MG63 (cell line): ENCODE data around the gene LDLRAD3. TPM values are rescaled to one million over a fixed set of nuclear protein-coding genes. Genes with fewer than 3 reads are reported as not detected.

Source experiments
- DNase-seq: peaks from one replicate; pipeline ENCODE4 v3.0.0-alpha.2; 2020
- H3K27me3 ChIP-seq: fragments of 250-450 bp; sonication (Bioruptor Pico); 2 replicates; pipeline ENCODE4 v1.5.1; 2020; ENCODE audit warnings: mild to moderate bottlenecking, moderate library complexity
- H3K36me3 ChIP-seq: fragments of 250-450 bp; sonication (Bioruptor Pico); 2 replicates; pipeline ENCODE4 v1.5.1; 2020; ENCODE audit warnings: mild to moderate bottlenecking, moderate library complexity
- H3K4me3 ChIP-seq: fragments of 250-450 bp; sonication (Bioruptor Pico); 2 replicates; pipeline ENCODE4 v1.5.1; 2020; ENCODE audit warnings: mild to moderate bottlenecking, moderate library complexity
- H3K9me3 ChIP-seq: fragments of 250-450 bp; sonication (Bioruptor Pico); 2 replicates; pipeline ENCODE4 v1.5.1; 2020; ENCODE audit warnings: mild to moderate bottlenecking, moderate library complexity
- total RNA-seq: library from RNA; depleted of rRNA; stranded (reverse); fragments of >200 nt; shearing (Covaris generic); gene quantifications from 2 replicates; pipeline ENCODE4 v1.2.3, GENCODE V29; 2014; ENCODE audit warnings: low replicate concordance

The LDLRAD3 gene
- total RNA-seq, 1 experiment from 2014 or later, result 1.6 TPM

DNA sequence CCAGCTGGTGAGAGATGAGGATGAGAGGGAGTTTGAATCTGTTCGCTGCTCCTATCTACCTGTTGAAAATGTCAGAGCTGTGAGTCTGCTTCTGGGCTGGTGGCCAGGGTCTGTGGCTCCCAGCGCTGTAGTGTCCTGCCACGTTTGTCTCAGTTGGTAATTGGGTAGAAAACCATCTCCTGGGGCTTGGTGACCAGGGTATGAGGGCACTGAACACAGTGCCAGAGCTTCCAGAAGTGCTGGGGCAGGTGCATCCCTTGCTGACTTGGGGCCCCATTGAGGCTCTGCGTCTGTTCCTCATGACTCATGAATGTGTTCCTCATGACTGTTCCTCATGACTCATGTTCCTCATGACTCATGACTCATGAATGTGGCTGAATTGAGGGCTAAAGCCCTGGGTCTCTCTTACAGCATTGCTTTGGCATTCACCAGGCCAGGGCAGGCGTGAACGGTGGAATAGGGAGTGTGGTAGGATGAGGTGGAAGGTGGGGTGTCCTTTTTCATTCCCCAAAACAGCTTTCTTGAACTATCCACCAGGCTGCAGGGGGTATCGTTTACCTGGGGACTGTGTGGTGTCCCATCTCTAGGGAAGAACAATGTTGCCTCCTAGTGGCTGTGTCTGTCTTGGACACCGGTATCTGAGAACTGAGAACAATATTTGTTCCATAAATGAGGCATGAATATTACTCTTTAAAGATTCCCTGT is 205.8 kb downstream of the LDLRAD3 start:
- H3K27me3 ChIP-seq, result no peaks in the 10 kb centered on the region
- peaks cover 8% of the 10 kb centered on the region; the same call in 1 of the 2 replicates for H3K36me3 ChIP-seq
- DNase-seq, result peak; percentile 93
- 0 out of 2 replicates have a peak, but pooled peaks cover 2% of the 10 kb centered on the region for H3K9me3 ChIP-seq
- H3K4me3 ChIP-seq, result no peak overlapping the region

DNA sequence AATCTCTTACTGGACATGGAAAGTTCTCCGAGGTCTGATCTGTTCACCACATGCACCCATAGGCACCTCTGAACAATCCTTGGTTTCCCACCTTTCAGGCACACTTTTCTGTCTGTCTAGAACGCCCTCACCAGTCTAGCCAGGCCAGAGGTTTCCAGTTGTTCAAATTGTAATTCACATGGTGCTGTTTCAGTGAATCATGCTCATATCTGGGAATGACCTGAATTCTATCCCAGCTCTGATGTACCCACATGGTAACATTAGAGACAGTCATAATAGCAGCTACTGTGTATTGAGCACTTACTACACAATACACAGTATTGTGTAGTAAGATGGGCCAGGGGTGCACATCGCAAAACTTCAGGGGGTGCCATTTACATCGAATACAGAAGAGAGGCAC is 207.1 kb downstream of the LDLRAD3 start:
- peaks cover 8% of the 10 kb centered on the region; the same call in 1 of the 2 replicates for H3K36me3 ChIP-seq
- 0 out of 2 replicates have a peak, but pooled peaks cover 2% of the 10 kb centered on the region for H3K9me3 ChIP-seq
- no peak for DNase-seq
- no peaks in the 10 kb centered on the region for H3K27me3 ChIP-seq
- no peak overlapping the region for H3K4me3 ChIP-seq

DNA sequence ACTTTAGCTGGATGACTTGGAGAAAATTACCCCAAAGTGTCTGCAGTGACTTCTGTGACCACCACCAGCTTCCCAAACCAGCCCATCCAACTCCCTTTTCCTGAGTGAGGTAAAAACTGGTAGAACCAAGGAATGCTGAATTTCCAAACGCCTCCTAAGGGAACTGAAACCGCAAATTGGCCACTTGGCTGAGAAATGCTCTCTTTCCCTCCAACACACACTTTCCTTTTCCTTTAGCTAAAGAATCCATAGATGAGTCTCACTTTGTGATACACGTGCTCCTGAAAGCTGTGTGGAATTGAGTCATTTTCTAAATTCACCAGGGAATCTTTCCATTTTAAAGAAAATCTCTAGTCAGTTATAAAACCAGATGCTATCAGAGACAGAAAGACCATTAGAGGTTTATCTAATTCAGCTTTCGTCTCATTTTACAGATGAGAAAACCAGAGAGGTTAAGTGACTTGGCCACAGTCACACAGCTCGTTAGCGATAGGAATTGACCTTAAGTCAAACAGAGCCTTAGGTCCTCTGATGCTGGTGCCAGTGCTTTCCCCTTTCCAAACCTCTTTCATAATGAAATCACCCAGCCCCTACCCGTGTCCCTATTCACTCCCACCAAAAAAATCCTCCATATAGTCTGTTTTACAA is 208.2 kb downstream of the LDLRAD3 start:
- Histone ChIP-seq H3K4me3 (no peak overlapping the region), H3K36me3 (peaks cover 8% of the 10 kb centered on the region; the same call in 1 of the 2 replicates), H3K27me3 (no peaks in the 10 kb centered on the region), H3K9me3 (0 out of 2 replicates have a peak, but pooled peaks cover 2% of the 10 kb centered on the region)
- peak; percentile 54 for DNase-seq

DNA sequence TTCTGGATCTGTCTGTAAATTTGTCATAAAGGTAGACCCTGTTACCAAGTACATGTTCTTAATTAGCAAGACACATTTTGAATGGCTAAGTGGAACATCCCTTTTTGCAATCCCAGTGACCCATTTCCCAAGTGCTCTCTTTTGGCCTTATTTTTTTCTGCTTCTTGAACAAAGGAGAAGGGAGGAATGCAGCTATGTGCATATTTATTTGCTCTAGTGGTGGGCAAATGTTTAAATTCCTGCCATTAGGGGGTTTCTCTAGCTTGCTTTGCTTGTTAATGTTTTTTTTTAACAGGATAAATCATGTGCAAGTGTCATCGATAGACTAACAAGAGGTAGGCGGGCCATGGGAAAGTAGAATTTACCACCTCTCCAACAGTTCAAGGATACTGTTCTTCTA is 209.7 kb downstream of the LDLRAD3 start:
- no peaks in the 10 kb centered on the region for H3K27me3 ChIP-seq
- H3K9me3 ChIP-seq, result no peaks in the 10 kb centered on the region
- peaks cover 5% of the 10 kb centered on the region; the same call in 1 of the 2 replicates for H3K36me3 ChIP-seq
- no peak overlapping the region for H3K4me3 ChIP-seq
- no peak for DNase-seq

DNA sequence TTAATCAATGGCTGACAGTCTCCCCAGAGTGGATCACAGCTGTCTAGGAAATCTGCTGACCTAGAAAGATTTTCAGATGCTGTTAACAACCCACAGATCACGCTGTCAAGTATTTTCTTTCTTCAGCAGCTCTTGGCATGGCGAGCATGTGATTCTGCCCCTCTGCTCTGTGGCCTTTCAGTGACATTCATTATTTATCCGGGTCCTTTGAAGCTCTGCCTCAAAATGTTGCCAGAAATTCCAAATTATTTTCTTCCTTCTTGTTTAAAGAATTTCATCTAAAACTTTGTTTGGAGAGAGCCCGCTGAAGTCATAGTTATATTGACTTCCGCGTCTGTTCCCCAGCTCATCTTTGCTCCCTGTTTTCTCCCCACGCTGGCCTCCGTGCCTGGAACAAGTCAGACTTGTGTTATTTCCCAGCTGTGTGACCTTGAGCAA is 211.3 kb downstream of the LDLRAD3 start:
- no peak for DNase-seq

DNA sequence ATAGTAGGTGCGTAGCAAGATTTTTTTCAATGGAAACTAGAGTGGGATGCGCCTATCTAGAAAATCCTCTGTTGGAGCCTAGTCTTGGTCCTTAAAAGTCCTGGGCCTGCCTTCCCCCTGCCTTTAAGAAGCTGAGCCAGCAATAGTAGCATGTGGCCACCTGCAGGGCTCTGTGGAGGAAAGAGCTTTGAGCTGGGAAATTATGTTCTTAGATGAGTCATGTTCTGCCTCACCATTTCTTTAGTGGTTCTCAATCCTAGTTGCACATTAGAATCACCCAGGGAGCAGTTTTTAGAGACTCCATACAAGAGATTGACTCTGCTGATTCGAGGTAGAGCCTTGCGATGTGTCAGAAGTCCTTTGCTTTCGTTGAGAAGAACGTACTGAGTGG is 211.9 kb downstream of the LDLRAD3 start:
- DNase-seq, result peak; percentile 79
- Histone ChIP-seq H3K4me3 (no peak overlapping the region), H3K27me3 (no peaks in the 10 kb centered on the region), H3K9me3 (no peaks in the 10 kb centered on the region), H3K36me3 (no peaks in the 10 kb centered on the region)

More for the DNA sequence above, 211.3 kb downstream of the LDLRAD3 start:
- no peak overlapping the region for H3K4me3 ChIP-seq
- H3K36me3 ChIP-seq, result no peaks in the 10 kb centered on the region
- no peaks in the 10 kb centered on the region for H3K9me3 ChIP-seq
- no peaks in the 10 kb centered on the region for H3K27me3 ChIP-seq

DNA sequence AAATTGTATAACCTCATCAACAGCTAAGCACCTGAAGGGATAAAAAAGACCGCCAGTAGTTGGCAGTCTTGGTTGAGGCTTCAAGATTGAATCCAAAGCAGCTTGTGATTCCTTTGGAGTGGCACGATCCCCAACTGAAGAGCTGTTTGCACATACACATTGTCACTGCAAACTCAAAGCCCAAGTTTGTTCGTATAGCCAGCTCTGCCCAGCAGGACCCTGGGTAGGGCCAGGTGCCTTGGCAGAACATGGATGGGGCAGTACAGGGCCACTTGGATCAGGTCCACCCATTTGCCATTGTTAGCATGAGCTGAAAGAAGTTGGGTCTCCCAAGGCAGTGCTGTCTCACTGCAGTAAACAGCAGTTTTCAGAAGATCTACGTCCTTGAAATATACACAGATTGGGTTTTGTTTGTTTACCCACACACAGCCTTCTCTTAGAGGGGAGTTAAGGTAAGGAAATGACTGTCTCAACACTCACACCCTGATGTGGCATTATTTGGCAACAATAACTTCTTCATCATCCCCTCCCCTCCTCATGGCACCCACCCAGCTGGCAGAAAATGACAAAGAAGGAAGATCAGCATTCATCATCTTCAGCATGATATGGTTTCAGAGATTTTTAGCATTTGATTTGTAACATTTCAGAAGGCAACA is 212.4 kb downstream of the LDLRAD3 start:
- no peaks in the 10 kb centered on the region for H3K9me3 ChIP-seq
- peak; percentile 88 for DNase-seq
- H3K27me3 ChIP-seq, result no peaks in the 10 kb centered on the region
- no peak overlapping the region for H3K4me3 ChIP-seq
- H3K36me3 ChIP-seq, result no peaks in the 10 kb centered on the region

DNA sequence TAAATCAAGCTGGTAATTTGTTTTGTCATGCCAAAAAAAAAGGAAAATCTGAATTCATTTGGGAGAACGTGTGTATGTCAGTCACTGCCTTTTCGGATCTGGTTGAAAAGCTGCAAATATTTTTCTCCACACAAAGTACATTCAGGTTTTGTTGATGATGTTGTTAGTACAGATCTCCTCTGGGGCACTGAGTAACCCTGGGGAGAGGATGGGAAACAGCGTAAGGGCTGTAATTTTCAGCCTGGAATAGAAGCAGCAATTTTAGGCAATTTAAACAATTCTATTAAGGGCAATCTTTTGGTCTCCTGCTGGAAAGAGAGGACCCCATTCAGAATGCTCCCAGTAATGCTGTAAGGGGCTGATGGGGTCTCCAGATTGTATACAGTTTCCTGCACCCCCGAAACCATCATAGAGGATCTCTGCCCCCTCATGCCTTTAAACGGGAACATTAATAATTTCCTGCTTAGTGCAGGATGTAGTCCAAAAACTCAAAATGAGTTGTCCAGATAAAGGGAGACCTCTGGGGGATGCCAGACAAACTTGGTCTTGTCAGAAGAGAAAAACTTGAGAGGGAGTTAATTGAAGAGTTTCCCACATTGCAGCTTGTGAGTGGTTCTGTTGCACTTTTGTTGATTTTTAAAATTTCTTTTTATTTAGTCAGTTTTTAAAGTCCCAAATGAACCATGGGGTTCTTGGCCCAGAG is 213.1 kb downstream of the LDLRAD3 start:
- Histone ChIP-seq H3K27me3 (no peaks in the 10 kb centered on the region; the same call in 1 of the 2 replicates), H3K36me3 (no peaks in the 10 kb centered on the region), H3K4me3 (no peak overlapping the region), H3K9me3 (no peaks in the 10 kb centered on the region)
- peak; percentile 37 for DNase-seq

DNA sequence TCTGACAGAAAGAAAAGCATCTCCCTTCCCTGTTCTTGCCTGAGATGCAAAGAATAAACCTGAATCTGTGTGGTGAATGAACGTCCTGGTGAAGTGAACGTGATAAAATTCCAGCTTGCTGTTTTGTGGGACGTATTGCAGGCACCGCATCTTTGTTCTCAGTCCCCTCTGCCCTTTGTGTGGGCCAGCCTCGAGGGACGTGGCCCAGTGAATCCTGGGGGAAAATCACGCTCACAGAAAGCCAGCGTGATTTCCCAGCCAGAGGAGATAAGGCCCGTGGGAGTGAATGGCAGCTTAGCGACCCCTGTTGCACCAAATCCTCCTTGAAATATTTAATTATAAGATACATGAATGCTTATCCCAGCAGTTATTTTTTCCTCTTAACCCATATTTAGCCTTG is 216.2 kb downstream of the LDLRAD3 start:
- no peaks in the 10 kb centered on the region; the same call in 1 of the 2 replicates for H3K27me3 ChIP-seq
- DNase-seq, result no peak
- no peaks in the 10 kb centered on the region for H3K9me3 ChIP-seq

DNA sequence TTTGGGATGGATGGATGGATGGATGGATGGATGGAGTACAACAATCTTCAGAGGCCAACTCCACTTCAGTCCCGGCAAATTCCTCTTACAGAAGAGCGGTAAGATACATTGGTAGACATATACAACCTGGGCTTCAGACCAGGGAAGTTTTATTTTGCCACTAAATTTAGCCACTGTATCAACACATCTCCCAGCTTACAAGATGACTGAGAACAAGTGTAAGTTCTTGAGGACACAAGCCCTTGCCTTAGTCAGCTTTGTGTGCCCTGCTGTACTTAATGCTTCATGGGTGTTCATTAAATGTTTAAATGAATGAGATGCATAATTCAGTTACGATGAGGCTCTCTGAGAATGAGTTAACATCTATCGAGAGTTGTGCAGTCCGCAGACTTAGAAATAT is 217.7 kb downstream of the LDLRAD3 start:
- DNase-seq, result no peak
- H3K36me3 ChIP-seq, result no peaks in the 10 kb centered on the region
- no peak overlapping the region for H3K4me3 ChIP-seq
- no peaks in the 10 kb centered on the region; the same call in 1 of the 2 replicates for H3K27me3 ChIP-seq
- no peaks in the 10 kb centered on the region for H3K9me3 ChIP-seq

More for the DNA sequence above, 216.2 kb downstream of the LDLRAD3 start:
- H3K4me3 ChIP-seq, result no peak overlapping the region
- H3K36me3 ChIP-seq, result no peaks in the 10 kb centered on the region

DNA sequence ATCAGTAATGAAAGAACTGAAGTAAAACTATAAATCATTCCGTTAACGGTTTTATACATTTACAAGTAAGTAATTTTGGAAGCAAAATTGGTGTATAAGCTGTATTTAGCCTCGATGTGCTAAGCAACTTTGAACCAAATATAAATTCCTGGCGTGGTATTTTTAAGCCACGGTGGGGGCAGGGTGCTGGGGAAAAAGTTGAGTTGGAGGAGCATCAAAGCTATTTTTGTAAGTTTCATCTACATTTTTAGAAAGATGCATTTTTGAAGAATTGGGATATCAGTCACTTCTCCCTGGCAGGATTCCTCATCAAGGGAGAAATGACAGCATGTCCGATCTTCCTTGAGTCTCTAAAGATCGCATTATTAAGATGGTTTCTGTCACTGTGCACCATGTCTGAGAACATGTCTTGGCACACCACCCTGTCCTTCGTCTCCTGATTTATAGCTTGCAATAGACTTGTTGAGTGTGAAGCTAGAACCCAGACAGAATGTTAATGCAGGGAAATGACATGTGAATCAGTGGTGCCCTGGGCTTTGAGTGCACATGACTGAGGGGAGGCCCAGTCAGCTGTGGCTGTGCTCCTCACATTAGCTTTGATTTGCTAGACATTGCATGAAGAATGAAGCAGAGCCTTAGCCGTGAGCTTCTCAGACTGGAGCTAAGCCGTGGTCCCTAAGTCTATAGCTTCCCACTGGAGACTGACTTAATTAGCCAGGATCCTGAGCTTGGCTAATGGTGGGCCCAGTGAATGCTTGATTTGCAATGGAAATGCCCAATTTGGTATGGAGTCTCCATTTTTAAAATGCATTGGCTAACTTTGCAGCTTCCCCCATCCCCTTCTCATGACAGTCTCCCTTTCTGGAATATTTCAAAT is 218.4 kb downstream of the LDLRAD3 start:
- DNase-seq, result no peak
- no peak overlapping the region for H3K4me3 ChIP-seq
- H3K27me3 ChIP-seq, result no peaks in the 10 kb centered on the region; the same call in 1 of the 2 replicates
- no peaks in the 10 kb centered on the region for H3K36me3 ChIP-seq
- no peaks in the 10 kb centered on the region for H3K9me3 ChIP-seq

DNA sequence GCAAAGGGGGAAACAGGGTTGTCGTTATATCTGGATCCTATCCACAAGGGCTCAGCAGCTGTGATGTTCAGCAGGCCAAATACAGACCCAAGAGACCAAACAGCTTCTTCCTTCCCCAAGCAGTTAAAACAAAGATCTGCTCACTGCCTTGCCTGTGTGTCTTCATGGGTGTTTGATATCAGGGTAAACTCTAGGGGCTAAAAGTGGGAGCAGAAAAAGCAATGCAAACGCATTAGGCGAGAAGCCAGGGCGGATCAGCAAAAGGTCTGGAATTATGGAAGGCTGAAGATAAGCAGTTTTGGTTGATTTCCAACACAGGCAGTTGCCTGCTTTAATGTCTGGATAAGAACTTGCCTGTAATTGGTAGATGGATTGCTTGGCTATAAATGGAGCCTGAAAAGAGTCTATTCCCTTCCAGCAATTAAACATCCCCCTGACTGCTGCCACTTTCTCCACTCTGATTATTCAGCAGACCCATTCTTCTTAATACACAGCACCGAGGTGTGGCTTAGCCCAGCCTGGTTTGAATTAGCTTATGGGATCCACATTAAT is 219.1 kb downstream of the LDLRAD3 start:
- H3K36me3 ChIP-seq, result no peaks in the 10 kb centered on the region
- no peaks in the 10 kb centered on the region for H3K9me3 ChIP-seq
- no peak overlapping the region for H3K4me3 ChIP-seq
- no peaks in the 10 kb centered on the region; the same call in 1 of the 2 replicates for H3K27me3 ChIP-seq
- no peak for DNase-seq

DNA sequence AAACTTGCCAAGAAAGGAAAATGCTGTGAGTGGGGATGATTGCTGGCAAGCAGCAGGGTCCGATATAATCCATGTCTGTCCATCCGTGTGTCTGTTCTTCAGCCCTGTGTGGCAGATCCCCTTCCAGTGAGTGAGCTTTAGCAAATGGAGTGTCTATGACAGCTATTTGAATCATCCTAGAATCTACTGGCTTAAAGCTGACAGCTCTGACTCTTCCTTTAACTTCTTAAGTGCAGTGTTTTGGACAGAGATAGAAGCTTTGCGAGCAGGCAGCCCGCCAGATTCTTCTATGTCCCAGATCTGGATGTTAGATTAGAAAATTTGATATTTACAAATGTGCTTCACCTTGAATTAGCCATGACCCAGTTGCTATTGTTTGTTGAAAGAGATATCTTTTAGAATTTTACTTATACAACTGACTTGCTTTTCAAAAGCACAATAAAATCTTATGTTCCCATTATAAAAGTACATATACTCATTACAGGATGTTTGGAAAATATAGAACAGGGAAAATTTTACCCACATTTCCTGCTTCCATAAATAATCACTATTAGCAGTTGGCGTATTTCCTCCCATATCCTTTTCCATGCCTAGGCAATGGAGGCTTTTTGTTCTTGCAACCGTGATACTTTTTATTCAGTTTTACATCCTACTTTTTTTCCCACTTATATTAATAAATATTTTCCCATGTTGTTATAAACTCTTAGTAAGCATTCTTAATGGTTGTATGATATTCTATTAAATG is 220.8 kb downstream of the LDLRAD3 start:
- no peak overlapping the region for H3K4me3 ChIP-seq
- no peaks in the 10 kb centered on the region; the same call in 1 of the 2 replicates for H3K9me3 ChIP-seq
- DNase-seq, result peak; percentile 61
- H3K36me3 ChIP-seq, result no peaks in the 10 kb centered on the region
- H3K27me3 ChIP-seq, result no peaks in the 10 kb centered on the region; the same call in 1 of the 2 replicates

DNA sequence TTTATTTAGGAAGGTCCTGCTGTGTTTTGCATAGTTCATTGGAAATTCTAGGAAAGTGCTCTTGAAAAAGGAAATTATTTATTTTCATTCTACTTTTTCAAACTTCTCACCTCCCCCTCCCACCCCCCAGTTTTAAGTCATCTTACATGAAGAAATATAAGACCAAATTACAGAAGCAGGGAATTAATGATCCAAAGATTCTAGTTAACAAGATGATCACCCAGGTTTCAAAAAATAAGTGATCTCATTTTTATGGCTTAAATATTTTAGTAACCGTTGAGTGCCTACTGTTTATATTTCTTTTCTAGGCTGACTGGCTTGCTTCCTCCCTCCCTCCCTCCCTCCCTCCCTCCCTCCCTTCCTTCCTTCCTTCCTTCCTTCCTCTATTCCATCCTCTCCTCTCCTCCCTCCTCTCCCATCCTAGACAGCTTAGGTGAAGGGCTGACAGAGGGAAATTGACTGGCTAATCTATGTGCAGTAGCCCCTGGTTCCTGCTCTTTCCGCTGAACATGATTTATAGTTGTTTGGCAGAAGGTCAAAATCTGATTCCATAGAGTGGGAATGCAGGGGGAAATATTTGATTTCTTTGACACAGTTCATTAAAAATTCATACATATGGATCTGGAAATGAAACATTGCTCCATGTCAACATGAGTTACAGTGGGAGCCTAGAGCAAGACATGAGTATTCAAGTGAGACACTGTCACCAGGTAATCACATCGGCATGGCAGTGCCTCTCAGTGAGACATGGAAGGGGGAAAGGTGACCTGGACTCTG is 221.9 kb downstream of the LDLRAD3 start:
- Histone ChIP-seq H3K36me3 (no peaks in the 10 kb centered on the region), H3K9me3 (no peaks in the 10 kb centered on the region; the same call in 1 of the 2 replicates), H3K4me3 (no peak overlapping the region), H3K27me3 (no peaks in the 10 kb centered on the region; the same call in 1 of the 2 replicates)
- no peak for DNase-seq
